ENCODE results near the gene M6PR.
"Not testable (repeated sequence)": the region's sequence is repeated elsewhere in the genome, so short reads cannot be mapped to it uniquely, and the experiment has no call there.

M6PR gene

DNA sequence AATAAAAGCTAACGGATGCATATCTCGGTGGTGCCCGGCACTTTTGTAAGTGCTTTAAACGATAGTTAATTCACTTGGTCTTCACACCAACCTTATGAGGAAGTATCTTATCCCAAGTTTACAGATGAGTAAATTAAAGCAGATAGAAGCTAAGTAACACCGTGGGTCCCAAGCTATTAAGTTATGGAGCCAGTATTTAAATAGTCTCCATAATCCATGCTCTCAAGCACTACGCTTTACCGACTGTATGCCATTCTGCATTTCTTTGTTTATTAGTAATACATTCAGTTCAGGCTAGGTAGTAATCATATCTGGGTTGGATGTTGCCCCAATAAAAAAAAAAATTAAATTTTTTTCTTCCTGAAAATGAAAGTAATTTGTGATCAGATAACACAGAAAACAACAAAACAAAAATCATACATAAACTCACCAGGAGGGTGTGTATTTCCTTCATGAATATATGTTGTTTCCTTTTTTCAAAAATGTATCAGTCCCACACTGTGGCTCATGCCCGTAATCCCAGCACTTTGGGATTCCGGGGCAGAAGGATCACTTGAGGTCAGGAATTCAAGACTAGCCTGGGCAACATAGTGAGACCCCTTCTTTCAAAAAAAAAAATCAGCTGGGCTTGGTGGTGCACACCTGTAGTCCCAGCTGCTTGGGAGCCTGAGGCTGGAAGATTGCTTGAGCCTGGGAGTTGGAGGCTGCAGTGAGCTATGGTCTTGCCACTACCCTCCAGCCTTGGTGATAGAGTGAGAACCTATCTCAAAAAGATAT is 1.4 kb upstream of the M6PR start:
- DNase-seq (ENCODE audit: low spot score): no peak

- no peak for DNase-seq (ENCODE audit: low spot score)
Observed at GRCh38 chr12:8950221-8950527, 729 bp upstream of the M6PR start.

GRCh38 chr12:8948701-8949341 is 624 bp downstream of the M6PR start:
- DNase-seq (ENCODE audit: low spot score): peak; percentile 34

DNA sequence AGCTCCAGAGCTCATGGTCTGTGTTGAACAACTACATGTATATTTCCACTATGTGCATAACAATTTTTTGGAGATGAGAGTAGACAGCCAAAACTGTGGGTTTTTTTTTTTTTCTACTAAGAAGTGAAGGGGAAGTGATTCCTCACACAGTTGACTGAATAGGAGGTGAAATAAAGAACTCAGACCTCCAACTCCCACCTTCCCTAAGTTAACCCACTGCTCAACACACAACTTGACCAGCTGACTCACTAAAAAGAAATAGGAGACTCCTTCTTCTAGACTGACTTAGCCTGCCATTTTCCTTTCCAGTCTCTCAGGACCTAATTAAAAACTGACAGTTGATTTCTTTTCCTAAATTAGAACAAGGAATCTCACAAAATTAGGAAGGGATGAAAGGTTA is 1.7 kb downstream of the M6PR start:
- DNase-seq (ENCODE audit: low spot score): no peak

- no peak for DNase-seq (ENCODE audit: low spot score)
Observed at GRCh38 chr12:8946733-8947132, 2.7 kb downstream of the M6PR start.

- DNase-seq (ENCODE audit: low spot score): no peak
Observed at GRCh38 chr12:8943565-8944186, 5.8 kb downstream of the M6PR start.

GRCh38 chr12:8941691-8942478 is 7.6 kb downstream of the M6PR start:
- DNase-seq (ENCODE audit: low spot score): no peak

- DNase-seq (ENCODE audit: low spot score): not testable (repeated sequence)
Observed at GRCh38 chr12:8937842-8938442, 11.5 kb downstream of the M6PR start.

GRCh38 chr12:8936735-8937134 is 12.7 kb downstream of the M6PR start:
- DNase-seq (ENCODE audit: low spot score): no peak

DNA sequence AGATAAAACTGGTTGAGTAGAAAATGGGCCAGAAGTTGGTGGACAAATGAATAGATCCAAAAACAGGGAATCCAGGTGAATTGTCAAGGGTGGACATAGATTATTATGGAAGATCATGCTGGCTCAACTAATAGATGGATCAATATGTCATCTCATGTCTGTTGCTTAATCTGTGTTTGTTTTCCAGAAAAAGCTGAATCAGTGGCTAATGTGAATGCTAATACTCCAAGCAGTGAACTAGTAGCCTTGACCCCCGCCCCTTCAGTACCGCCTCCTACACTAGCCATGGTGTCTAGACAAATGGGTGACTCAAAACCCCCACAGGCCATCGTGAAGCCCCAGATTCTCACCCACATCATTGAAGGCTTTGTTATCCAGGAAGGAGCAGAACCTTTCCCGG is 15.4 kb downstream of the M6PR start:
- not testable (repeated sequence) for DNase-seq (ENCODE audit: low spot score)

DNA sequence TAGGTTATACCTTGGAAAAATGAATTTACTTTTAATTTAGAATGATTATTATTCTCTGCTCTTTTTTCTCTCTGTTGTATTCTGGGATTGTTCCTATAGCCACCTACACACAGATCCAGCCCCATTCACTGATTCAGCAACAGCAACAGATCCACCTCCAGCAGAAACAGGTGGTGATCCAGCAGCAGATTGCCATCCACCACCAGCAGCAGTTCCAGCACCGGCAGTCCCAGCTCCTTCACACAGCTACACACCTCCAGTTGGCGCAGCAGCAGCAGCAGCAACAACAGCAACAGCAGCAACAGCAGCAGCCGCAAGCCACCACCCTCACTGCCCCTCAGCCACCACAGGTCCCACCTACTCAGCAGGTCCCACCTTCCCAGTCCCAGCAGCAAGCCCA is 17.0 kb downstream of the M6PR start:
- DNase-seq (ENCODE audit: low spot score): not testable (repeated sequence)

DNA sequence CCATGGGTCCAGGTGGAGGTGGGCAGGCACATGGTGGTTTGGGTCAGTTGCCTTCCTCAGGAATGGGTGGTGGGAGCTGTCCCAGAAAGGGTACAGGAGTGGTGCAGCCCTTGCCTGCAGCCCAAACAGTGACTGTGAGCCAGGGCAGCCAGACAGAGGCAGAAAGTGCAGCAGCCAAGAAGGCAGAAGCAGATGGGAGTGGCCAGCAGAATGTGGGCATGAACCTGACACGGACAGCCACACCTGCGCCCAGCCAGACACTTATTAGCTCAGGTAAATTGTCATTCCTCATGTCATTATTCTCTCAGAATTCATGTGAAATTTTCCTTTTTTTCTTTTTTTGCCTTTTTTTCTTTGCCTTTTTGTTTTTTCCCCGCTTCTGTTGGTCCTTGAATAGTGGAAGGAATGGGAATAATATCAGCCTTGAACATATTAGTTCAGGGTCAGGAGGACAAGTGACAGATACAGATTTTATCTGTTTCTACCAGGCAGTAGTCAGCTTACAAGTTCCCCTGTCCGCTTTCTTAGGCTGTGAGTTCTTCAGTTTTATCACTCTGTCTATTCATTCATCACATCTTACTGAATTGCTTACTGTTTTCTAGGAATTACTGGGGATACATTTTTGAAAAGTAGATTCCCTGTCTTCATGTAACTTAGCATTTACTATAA is 18.7 kb downstream of the M6PR start:
- DNase-seq (ENCODE audit: low spot score): not testable (repeated sequence)

- no peak for DNase-seq (ENCODE audit: low spot score)
Observed at GRCh38 chr12:8922544-8922943, 26.9 kb downstream of the M6PR start.

DNA sequence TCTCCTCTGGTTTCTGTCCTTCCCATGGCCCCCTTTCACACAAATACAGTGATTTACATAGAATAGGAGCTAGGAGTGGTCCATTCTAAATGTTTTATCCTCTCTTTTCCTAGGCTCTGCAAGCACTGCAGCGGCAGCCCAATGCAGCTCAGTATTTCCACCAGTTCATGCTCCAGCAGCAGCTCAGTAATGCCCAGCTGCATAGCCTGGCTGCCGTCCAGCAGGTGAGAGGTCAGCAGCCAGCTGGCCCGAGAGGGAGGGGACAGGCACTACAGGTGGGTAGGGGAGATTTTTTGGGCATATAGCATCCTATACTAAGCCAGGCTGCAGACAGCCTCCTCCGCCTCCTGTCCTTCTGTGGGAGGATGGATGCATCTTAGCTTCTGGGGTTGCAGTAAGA is 29.8 kb downstream of the M6PR start:
- not testable (repeated sequence) for DNase-seq (ENCODE audit: low spot score)

GRCh38 chr12:8917751-8918150 is 31.7 kb downstream of the M6PR start:
- DNase-seq (ENCODE audit: low spot score): no peak

DNA sequence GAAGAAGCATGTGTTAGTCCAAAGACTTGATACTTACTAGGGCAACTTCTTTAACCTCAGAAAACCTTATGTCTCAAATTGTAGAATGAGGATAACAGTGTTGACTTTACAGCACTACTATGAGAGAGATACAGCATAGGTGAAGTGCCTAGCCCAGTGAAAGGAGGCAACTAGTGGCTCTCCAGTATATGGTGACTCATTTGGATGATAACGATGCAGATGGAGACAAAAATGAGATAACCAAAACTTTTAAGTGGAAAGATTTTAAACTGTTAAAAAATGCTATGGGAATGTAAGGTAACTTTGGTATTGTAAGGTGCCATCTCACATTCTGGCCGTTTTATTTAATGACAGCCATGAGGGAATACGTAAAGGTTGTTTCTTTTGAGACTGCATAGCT is 32.4 kb downstream of the M6PR start:
- DNase-seq (ENCODE audit: low spot score): no peak

- no peak for DNase-seq (ENCODE audit: low spot score)
Observed at GRCh38 chr12:8916154-8916553, 33.3 kb downstream of the M6PR start.

DNA sequence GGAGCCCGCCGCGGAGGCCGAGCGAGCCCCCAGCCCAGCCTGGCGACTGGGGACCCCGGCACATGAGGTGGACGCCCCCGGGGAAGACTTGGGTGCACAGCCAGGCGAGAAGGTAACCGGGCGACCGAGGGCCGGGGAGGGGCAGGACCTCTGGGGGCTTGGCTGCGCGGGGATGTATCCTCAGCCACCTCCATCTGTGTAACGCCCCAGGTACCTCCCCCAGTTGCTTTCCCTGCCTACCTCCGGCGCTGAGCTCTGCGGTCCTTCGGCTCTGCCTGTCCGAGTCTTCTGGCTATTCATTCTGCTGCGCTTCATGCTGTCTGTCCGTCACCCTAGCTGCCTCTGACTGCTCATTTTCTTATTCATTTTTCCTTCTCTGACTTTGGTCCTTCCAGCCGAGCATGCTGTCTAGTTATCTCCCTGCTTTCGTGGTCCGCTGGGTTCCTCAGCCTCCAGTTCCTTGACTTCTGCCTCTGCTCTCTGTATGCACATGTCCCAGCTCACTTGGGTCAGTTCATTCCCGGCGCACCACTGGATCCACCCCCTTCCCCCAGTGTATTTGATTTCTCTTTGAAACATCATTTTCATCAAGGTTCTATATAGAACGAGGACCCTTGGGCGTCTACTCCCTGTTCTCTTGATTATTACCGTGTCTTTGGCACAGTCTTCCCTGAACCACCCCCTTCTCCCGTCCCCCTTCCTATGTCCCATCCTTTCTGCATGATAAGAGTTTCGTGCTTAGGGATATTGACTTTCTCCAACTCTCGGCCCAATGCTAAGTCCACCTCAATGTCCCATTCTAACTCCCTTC is 34.5 kb downstream of the M6PR start:
- DNase-seq (ENCODE audit: low spot score): peak; percentile 72

- DNase-seq (ENCODE audit: low spot score): peak; percentile 78
Observed at GRCh38 chr12:8914033-8914715, 35.3 kb downstream of the M6PR start, which contains the start of gene PHC1. TSS of gene PHC1 (plus strand) at chr12:8914509. CDS start at chr12:8917678, 3,169 bp downstream.

- no peak for DNase-seq (ENCODE audit: low spot score)
Observed at GRCh38 chr12:8913702-8914032, 35.8 kb downstream of the M6PR start.
